Lower lobe of right lung (tissue), 2 donors: Measurements from ENCODE around the gene SEMA6D. TPM values are rescaled to one million over a fixed set of nuclear protein-coding genes. Genes with fewer than 3 reads are reported as not detected.

Source experiments
- ATAC-seq, 2 donors: fragments of 200-7000 bp; cut with Tn5 transposase; one replicate each; pipeline ENCODE4 v1.9.1; 2020 to 2022; ENCODE audit warnings: mild to moderate bottlenecking in 2 of 2, moderate library complexity in 2 of 2
- DNase-seq: peaks from one replicate; pipeline ENCODE4 v3.0.0-alpha.2; 2020
- H3K27ac ChIP-seq: fragments of 200-600 bp; one replicate; pipeline ENCODE4 v1.8.0; 2022
- H3K27me3 ChIP-seq: fragments of 200-600 bp; one replicate; pipeline ENCODE4 v1.8.0; 2022; ENCODE audit warnings: low read depth
- H3K36me3 ChIP-seq: fragments of 200-600 bp; one replicate; pipeline ENCODE4 v1.8.0; 2022; ENCODE audit warnings: mild to moderate bottlenecking
- H3K4me1 ChIP-seq: fragments of 200-600 bp; one replicate; pipeline ENCODE4 v1.8.0; 2022
- H3K4me3 ChIP-seq: fragments of 200-600 bp; one replicate; pipeline ENCODE4 v1.8.0; 2022; ENCODE audit warnings: mild to moderate bottlenecking
- H3K9me3 ChIP-seq: fragments of 200-600 bp; one replicate; pipeline ENCODE4 v1.8.0; 2022
- CTCF ChIP-seq: fragments of 200-600 bp; IDR thresholded peaks from one replicate; pipeline ENCODE4 v1.8.0; 2022; ENCODE audit warnings: antibody characterized with exemption, mild to moderate bottlenecking
- intact Hi-C: fragments of 100-400 bp; cut with DNase I; formaldehyde crosslinking; loops from one replicate; pipeline ENCODE4 v1.11.0; 2022
- total RNA-seq: library from RNA; stranded (reverse); fragmentation: NEBNext Ultra II Directional; extraction: Animal tissue kit (Norgen Biotek cat#: 25700); gene quantifications from one replicate; pipeline ENCODE4 v1.2.1, GENCODE V29; 2021
- donor health status: DM: no; HTN: yes; CAD: no; lungs with severe emphysema.

Gene SEMA6D
- total RNA-seq, 1 donor from 2014 or later = 10.2 TPM

DNA sequence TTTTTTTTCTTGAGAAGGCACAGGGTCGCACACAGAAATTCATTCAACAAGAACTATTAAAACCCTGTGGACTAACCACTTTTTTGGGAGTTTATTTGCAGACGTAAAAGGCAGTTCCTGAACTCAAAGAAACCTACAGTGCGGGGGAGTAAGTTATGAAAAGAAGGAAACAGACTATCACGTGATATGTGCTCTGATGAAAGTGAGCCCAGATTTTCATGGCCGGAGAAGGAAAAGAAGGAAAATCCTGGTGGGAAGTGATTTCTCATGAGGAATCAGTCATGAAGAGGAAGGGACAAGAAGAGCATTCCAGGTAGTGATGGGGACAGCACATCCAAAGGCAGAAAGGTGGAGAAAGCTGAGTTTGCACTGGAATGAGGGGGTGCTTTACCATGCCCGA, 26.1 kb downstream of the SEMA6D start:
- intact Hi-C loops = no loop called here
- no peak for ATAC-seq
- Histone ChIP-seq H3K9me3 (no peaks in the 10 kb centered on the region), H3K27me3 (no peaks in the 10 kb centered on the region), H3K4me1 (no peaks in the 10 kb centered on the region), H3K36me3 (no peaks in the 10 kb centered on the region), H3K4me3 (no peak overlapping the region), H3K27ac (no peak overlapping the region)
- DNase-seq = no peak
- TF ChIP-seq CTCF = no peak

DNA sequence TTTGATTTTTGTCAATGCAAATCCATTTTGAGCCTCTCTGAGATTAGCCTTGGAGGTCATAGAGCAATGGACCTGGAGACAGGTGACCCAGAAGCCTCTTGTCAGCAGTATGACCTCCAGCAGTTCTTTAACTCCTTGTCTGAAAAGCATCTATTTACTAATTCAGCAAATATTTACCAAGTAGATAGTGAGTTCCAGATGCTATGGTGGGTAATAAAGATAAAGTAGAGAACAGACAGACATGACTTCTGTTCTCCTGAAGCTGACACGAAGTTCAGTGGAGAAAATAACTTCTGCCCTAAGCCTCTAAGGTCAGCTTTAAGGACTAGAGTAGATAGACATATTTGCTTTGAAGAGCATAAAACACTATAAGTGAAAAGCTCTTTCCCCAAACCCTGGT, 26.6 kb downstream of the SEMA6D start:
- ATAC-seq = no peak
- no peaks in the 10 kb centered on the region for H3K36me3 ChIP-seq
- intact Hi-C loops = no loop called here
- H3K27ac ChIP-seq = no peak overlapping the region
- no peaks in the 10 kb centered on the region for H3K4me1 ChIP-seq
- H3K27me3 ChIP-seq = no peaks in the 10 kb centered on the region
- no peak for TF ChIP-seq CTCF
- no peak overlapping the region for H3K4me3 ChIP-seq
- no peak for DNase-seq
- no peaks in the 10 kb centered on the region for H3K9me3 ChIP-seq

DNA sequence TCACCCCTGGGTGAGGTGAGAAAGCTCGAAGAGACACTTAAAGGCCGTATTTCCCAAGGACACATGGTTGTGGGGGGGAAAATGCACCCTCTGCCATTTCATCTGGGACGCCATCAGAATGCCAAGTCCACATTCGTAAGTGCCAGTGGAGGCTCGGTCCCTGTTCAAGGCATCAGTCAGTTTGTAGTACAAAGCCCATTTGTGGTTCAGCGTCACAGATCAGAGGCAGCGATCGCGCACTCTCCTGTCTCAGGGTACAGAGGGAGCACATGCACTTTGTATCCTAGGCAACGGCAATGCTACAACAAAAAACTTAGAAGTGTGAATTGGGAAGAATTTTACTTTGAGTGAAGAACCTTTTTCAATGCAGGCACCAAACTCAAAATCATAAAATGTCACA, 27.2 kb downstream of the SEMA6D start:
- Histone ChIP-seq H3K4me3 (no peak overlapping the region), H3K27me3 (no peaks in the 10 kb centered on the region), H3K36me3 (no peaks in the 10 kb centered on the region), H3K27ac (no peak overlapping the region), H3K4me1 (no peaks in the 10 kb centered on the region), H3K9me3 (no peaks in the 10 kb centered on the region)
- no peak for ATAC-seq
- intact Hi-C loops = no loop called here
- no peak for DNase-seq
- no peak for TF ChIP-seq CTCF

DNA sequence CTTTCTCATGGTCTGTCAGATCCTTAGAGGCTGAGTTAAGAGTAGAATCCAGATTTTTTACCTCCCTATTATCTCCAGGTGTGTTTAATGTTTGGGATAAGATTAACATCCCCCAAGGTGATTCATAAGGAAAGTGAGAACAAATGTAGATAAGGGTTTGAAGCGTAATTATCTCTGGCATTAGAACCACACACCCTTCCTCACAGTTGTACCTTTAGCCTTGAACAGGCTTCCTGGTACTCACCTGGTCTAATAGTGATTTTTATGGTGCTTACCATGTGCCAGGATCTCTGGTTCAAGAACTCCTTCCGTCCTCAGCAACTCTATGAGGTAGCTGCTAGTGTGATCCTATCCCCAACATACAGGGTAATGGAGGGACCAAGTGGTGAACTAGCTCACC, 27.7 kb downstream of the SEMA6D start:
- H3K36me3 ChIP-seq = no peaks in the 10 kb centered on the region
- H3K4me3 ChIP-seq = no peak overlapping the region
- no peaks in the 10 kb centered on the region for H3K9me3 ChIP-seq
- no peaks in the 10 kb centered on the region for H3K27me3 ChIP-seq
- no peak for TF ChIP-seq CTCF
- H3K4me1 ChIP-seq = no peaks in the 10 kb centered on the region
- ATAC-seq (no peak), DNase-seq (no peak)
- no peak overlapping the region for H3K27ac ChIP-seq
- intact Hi-C loops = no loop called here

- Histone ChIP-seq H3K36me3 (no peaks in the 10 kb centered on the region), H3K4me3 (no peak overlapping the region), H3K9me3 (no peaks in the 10 kb centered on the region), H3K4me1 (no peaks in the 10 kb centered on the region), H3K27ac (no peak overlapping the region), H3K27me3 (no peaks in the 10 kb centered on the region)
- ATAC-seq = no peak
- no peak for DNase-seq
- TF ChIP-seq CTCF = no peak
- intact Hi-C loops = no loop called here
These were observed 29.2 kb downstream of the SEMA6D start for GRCh38 chr15:47746516-47746915.
